SU-DHL-6 (cell line): ENCODE results near the gene KCTD17.

Experiments
- H2AFZ ChIP-seq: fragments of 200-600 bp; sonication (generic); 2 replicates; pipeline ENCODE4 v1.6.1; 2014; ENCODE audit warnings: low read depth, mild to moderate bottlenecking, moderate library complexity, mixed read lengths, antibody characterized with exemption, low read length; ENCODE audit not compliant: severe bottlenecking
- H3F3A ChIP-seq: fragments of 200-600 bp; shearing (Covaris generic); 2 replicates; pipeline ENCODE4 v1.6.0; 2016; ENCODE audit warnings: antibody characterized with exemption, mild to moderate bottlenecking; ENCODE audit not compliant: insufficient read depth
- H3K27ac ChIP-seq: fragments of 200-600 bp; sonication (generic); 2 replicates; pipeline ENCODE4 v1.5.1; 2016; ENCODE audit warnings: low read depth, mild to moderate bottlenecking, low read length, moderate library complexity, mixed read lengths
- H3K27me3 ChIP-seq: fragments of 200-600 bp; sonication (generic), shearing (Covaris generic); 2 replicates; pipeline ENCODE4 v1.6.0; 2014; ENCODE audit warnings: mild to moderate bottlenecking, low read length
- H3K36me3 ChIP-seq: fragments of 200-600 bp; sonication (generic); 2 replicates; pipeline ENCODE4 v1.6.1; 2014; ENCODE audit warnings: mild to moderate bottlenecking, low read length, mixed read lengths
- H3K4me2 ChIP-seq: fragments of 300-600, 200-600 bp; shearing (Covaris generic), sonication (generic); 2 replicates; pipeline ENCODE4 v1.6.0; 2014; ENCODE audit warnings: low read length, low read depth, mild to moderate bottlenecking; ENCODE audit not compliant: poor library complexity, severe bottlenecking
- H3K4me3 ChIP-seq: fragments of 200-600 bp; sonication (generic); 2 replicates; pipeline ENCODE4 v1.5.1; 2014; ENCODE audit warnings: antibody characterized with exemption, low read length, mild to moderate bottlenecking, mixed read lengths; ENCODE audit not compliant: insufficient read depth, poor library complexity, severe bottlenecking
- H3K79me2 ChIP-seq: fragments of 200-600 bp; sonication (generic); 2 replicates; pipeline ENCODE4 v1.6.1; 2014; ENCODE audit warnings: mild to moderate bottlenecking, low read length, moderate library complexity; ENCODE audit not compliant: insufficient read depth
- H3K9ac ChIP-seq: fragments of 200-600 bp; sonication (generic); 2 replicates; pipeline ENCODE4 v1.7.0; 2014; ENCODE audit warnings: mild to moderate bottlenecking, low read length
- H3K9me2 ChIP-seq: fragments of 200-600 bp; sonication (generic); replicated peaks from 2 replicates; pipeline ENCODE4 v1.6.1; 2014; ENCODE audit warnings: low read length; ENCODE audit not compliant: insufficient read depth
- H3K9me3 ChIP-seq: fragments of 200-600 bp; sonication (generic); 2 replicates; pipeline ENCODE4 v1.6.1; 2014; ENCODE audit warnings: low read length, mixed read lengths; ENCODE audit not compliant: insufficient read depth
- H4K20me1 ChIP-seq: fragments of 200-600 bp; sonication (generic); 2 replicates; pipeline ENCODE4 v1.6.1; 2014; ENCODE audit warnings: low read depth, mild to moderate bottlenecking, antibody characterized with exemption, low read length, moderate library complexity, mixed read lengths
- CTCF ChIP-seq: fragments of 200-600 bp; sonication (generic); IDR thresholded peaks from one replicate; pipeline ENCODE4 v1.5.1; 2017; ENCODE audit warnings: antibody characterized with exemption, mild to moderate bottlenecking, low read length, moderate library complexity; ENCODE audit not compliant: insufficient read depth, poor library complexity, severe bottlenecking
- EZH2phosphoT487 ChIP-seq: fragments of 200-600 bp; sonication (generic), shearing (Covaris generic); conservative IDR thresholded peaks from 2 replicates; pipeline ENCODE4 v1.6.1; 2018; ENCODE audit warnings: mild to moderate bottlenecking, antibody characterized with exemption, low read length, moderate library complexity, mixed read lengths

Gene KCTD17

GRCh38 chr22:37016134-37016910 lies 35.2 kb upstream of the KCTD17 start:
- Histone ChIP-seq H3K27me3 (no peaks in the 10 kb centered on the region), H4K20me1 (no peaks in the 10 kb centered on the region), H2AFZ (no peak overlapping the region), H3K36me3 (no peaks in the 10 kb centered on the region), H3F3A (no peaks in the 10 kb centered on the region), H3K9ac (no peak overlapping the region), H3K4me2 (no peak overlapping the region), H3K4me3 (no peak overlapping the region), H3K9me2 (no peaks in the 10 kb centered on the region), H3K9me3 (no peaks in the 10 kb centered on the region), H3K27ac (no peak overlapping the region), H3K79me2 (no peaks in the 10 kb centered on the region)
- no peak for TF ChIP-seq CTCF
- TF ChIP-seq EZH2phosphoT487: no peak

- no peak overlapping the region for H3K27ac ChIP-seq
- H3F3A ChIP-seq: no peaks in the 10 kb centered on the region
- no peaks in the 10 kb centered on the region for H3K36me3 ChIP-seq
- H3K4me3 ChIP-seq: no peak overlapping the region
- no peak overlapping the region for H3K4me2 ChIP-seq
- H2AFZ ChIP-seq: no peak overlapping the region
- no peaks in the 10 kb centered on the region for H4K20me1 ChIP-seq
- H3K79me2 ChIP-seq: no peaks in the 10 kb centered on the region
- H3K9ac ChIP-seq: no peak overlapping the region
- H3K9me3 ChIP-seq: no peaks in the 10 kb centered on the region
- TF ChIP-seq EZH2phosphoT487 (no peak), CTCF (no peak)
- no peaks in the 10 kb centered on the region for H3K9me2 ChIP-seq
- no peaks in the 10 kb centered on the region for H3K27me3 ChIP-seq
These were observed 34.2 kb upstream of the KCTD17 start for GRCh38 chr22:37017356-37017755.

GRCh38 chr22:37018086-37018814 lies 33.3 kb upstream of the KCTD17 start:
- H3F3A ChIP-seq: no peaks in the 10 kb centered on the region
- no peak overlapping the region for H3K9ac ChIP-seq
- no peak for TF ChIP-seq EZH2phosphoT487
- no peak for TF ChIP-seq CTCF
- H3K4me3 ChIP-seq: peak overlapping the region; percentile 91
- no peak overlapping the region for H2AFZ ChIP-seq
- H3K27me3 ChIP-seq: no peaks in the 10 kb centered on the region
- peak overlapping the region; percentile 58 for H3K4me2 ChIP-seq
- no peaks in the 10 kb centered on the region for H4K20me1 ChIP-seq
- no peak overlapping the region for H3K27ac ChIP-seq
- H3K36me3 ChIP-seq: no peaks in the 10 kb centered on the region
- no peaks in the 10 kb centered on the region for H3K9me3 ChIP-seq
- H3K79me2 ChIP-seq: no peaks in the 10 kb centered on the region
- no peaks in the 10 kb centered on the region for H3K9me2 ChIP-seq
